ENCODE results near the gene PPP1R14C.

Gene PPP1R14C

DNA sequence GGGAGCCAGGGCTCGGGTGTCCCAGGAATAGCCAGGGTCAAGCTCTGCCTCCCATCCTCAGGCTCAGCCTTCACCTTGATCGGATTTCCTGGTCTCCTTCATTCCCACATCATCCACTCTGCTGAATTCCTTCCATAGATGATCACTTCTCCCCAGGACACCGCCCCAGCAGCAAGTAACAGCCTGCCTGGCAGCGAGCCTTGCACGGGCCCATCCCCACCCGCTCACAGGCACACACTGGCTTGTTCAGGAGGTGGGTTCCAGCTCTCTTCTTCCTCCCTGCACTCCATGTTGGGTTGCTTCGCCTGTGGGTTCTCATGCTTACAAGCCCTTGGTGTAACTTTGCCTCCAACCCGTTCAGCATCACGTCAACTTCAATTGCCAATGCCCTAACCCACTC lies 113.0 kb downstream of the PPP1R14C start:
- H3K27ac ChIP-seq (ENCODE audit: low read length) = no peak overlapping the region
- H3K4me3 ChIP-seq (ENCODE audit: low read depth in 1 of 2, low read length in 2 of 2) = no peak overlapping the region
- H3K36me3 ChIP-seq (ENCODE audit: control insufficient read depth in 1 of 2, insufficient read depth in 2 of 2, low read length in 2 of 2) = no peaks in the 10 kb centered on the region
- no peaks in the 10 kb centered on the region for H3K9me3 ChIP-seq (ENCODE audit: control insufficient read depth in 1 of 2, low read length in 2 of 2)
- no peaks in the 10 kb centered on the region for H3K27me3 ChIP-seq (ENCODE audit: low read depth, low read length)
- no peaks in the 10 kb centered on the region for H3K4me1 ChIP-seq (ENCODE audit: control insufficient read depth in 1 of 2, insufficient read depth in 2 of 2, low read length in 2 of 2)

DNA sequence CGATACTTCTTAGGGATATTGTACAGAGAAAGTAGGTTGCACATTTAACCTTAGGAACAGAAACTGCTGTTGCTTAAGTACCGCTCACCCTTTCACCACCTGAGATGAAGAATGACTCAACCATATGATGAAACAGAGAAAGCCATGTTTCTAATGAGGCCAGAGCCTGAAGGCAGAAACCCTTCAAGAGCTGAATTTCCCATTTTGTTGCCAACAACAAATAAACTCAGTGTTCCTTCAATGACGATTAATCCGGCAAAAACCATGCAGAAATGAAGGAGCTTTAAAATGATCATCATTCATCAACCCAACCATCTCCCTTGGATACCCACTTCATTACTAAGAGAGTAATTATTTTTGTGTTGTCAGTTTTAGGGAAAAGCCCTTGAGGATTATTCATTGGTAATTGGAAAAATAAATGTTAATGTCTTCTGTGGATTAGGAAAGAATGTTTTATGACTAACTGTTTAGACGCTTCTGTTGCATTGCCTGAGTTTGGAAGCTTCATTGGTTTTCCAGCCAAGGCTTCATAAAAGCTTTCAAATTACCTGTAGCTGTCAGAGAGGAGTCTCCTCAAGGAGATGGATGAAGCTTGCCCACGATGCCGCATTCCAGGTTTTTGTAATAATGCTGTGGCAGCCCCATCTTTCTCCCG lies 113.9 kb downstream of the PPP1R14C start:
- Histone ChIP-seq H3K27me3 (ENCODE audit: low read depth, low read length) (no peaks in the 10 kb centered on the region), H3K27ac (ENCODE audit: low read length) (no peak overlapping the region), H3K4me3 (ENCODE audit: low read depth in 1 of 2, low read length in 2 of 2) (no peak overlapping the region)

GRCh38 chr6:150258381-150258780 lies 115.5 kb downstream of the PPP1R14C start:
- no peaks in the 10 kb centered on the region for H3K27me3 ChIP-seq (ENCODE audit: low read depth, low read length)
- H3K36me3 ChIP-seq (ENCODE audit: control insufficient read depth in 1 of 2, insufficient read depth in 2 of 2, low read length in 2 of 2) = no peaks in the 10 kb centered on the region
- no peak overlapping the region for H3K27ac ChIP-seq (ENCODE audit: low read length)
- H3K4me1 ChIP-seq (ENCODE audit: control insufficient read depth in 1 of 2, insufficient read depth in 2 of 2, low read length in 2 of 2) = no peaks in the 10 kb centered on the region
- no peak overlapping the region for H3K4me3 ChIP-seq (ENCODE audit: low read depth in 1 of 2, low read length in 2 of 2)
- H3K9me3 ChIP-seq (ENCODE audit: control insufficient read depth in 1 of 2, low read length in 2 of 2) = no peaks in the 10 kb centered on the region

More for the DNA sequence above, 113.9 kb downstream of the PPP1R14C start:
- Histone ChIP-seq H3K9me3 (ENCODE audit: control insufficient read depth in 1 of 2, low read length in 2 of 2) (no peaks in the 10 kb centered on the region), H3K4me1 (ENCODE audit: control insufficient read depth in 1 of 2, insufficient read depth in 2 of 2, low read length in 2 of 2) (no peaks in the 10 kb centered on the region), H3K36me3 (ENCODE audit: control insufficient read depth in 1 of 2, insufficient read depth in 2 of 2, low read length in 2 of 2) (no peaks in the 10 kb centered on the region)

DNA sequence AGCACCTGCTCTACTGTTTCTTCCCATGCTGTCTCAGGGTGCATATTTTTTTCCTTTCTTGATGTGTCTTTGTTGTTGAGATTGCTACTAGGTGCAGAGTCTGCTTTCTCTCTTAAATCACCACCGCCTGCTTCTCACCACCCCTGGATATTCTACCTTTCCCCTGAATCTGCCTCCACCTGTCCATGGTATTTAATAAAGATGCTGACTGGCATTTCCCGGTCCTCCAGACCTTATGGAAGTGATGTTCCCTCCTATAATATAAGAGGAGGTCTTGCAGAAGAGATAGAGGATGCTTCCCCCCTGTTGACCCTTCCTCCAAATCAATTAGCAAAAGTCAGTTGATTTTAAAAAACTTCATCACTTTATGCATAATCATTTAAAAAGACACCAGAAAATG lies 118.1 kb downstream of the PPP1R14C start:
- H3K27ac ChIP-seq (ENCODE audit: low read length) = no peak overlapping the region
- no peaks in the 10 kb centered on the region for H3K4me1 ChIP-seq (ENCODE audit: control insufficient read depth in 1 of 2, insufficient read depth in 2 of 2, low read length in 2 of 2)
- no peaks in the 10 kb centered on the region for H3K27me3 ChIP-seq (ENCODE audit: low read depth, low read length)
- H3K9me3 ChIP-seq (ENCODE audit: control insufficient read depth in 1 of 2, low read length in 2 of 2) = no peaks in the 10 kb centered on the region
- no peaks in the 10 kb centered on the region for H3K36me3 ChIP-seq (ENCODE audit: control insufficient read depth in 1 of 2, insufficient read depth in 2 of 2, low read length in 2 of 2)
- H3K4me3 ChIP-seq (ENCODE audit: low read depth in 1 of 2, low read length in 2 of 2) = no peak overlapping the region

- no peaks in the 10 kb centered on the region for H3K4me1 ChIP-seq (ENCODE audit: control insufficient read depth in 1 of 2, insufficient read depth in 2 of 2, low read length in 2 of 2)
- no peak overlapping the region for H3K27ac ChIP-seq (ENCODE audit: low read length)
- no peaks in the 10 kb centered on the region for H3K9me3 ChIP-seq (ENCODE audit: control insufficient read depth in 1 of 2, low read length in 2 of 2)
- H3K4me3 ChIP-seq (ENCODE audit: low read depth in 1 of 2, low read length in 2 of 2) = no peak overlapping the region
- H3K27me3 ChIP-seq (ENCODE audit: low read depth, low read length) = no peaks in the 10 kb centered on the region
- no peaks in the 10 kb centered on the region for H3K36me3 ChIP-seq (ENCODE audit: control insufficient read depth in 1 of 2, insufficient read depth in 2 of 2, low read length in 2 of 2)
Observed at GRCh38 chr6:150261997-150262697, 119.3 kb downstream of the PPP1R14C start.

GRCh38 chr6:150263765-150264404 lies 121.0 kb downstream of the PPP1R14C start:
- H3K36me3 ChIP-seq (ENCODE audit: control insufficient read depth in 1 of 2, insufficient read depth in 2 of 2, low read length in 2 of 2) = no peaks in the 10 kb centered on the region
- H3K27me3 ChIP-seq (ENCODE audit: low read depth, low read length) = no peaks in the 10 kb centered on the region
- no peak overlapping the region for H3K4me3 ChIP-seq (ENCODE audit: low read depth in 1 of 2, low read length in 2 of 2)
- no peak overlapping the region for H3K27ac ChIP-seq (ENCODE audit: low read length)
- H3K9me3 ChIP-seq (ENCODE audit: control insufficient read depth in 1 of 2, low read length in 2 of 2) = no peaks in the 10 kb centered on the region
- no peaks in the 10 kb centered on the region for H3K4me1 ChIP-seq (ENCODE audit: control insufficient read depth in 1 of 2, insufficient read depth in 2 of 2, low read length in 2 of 2)

- no peaks in the 10 kb centered on the region for H3K4me1 ChIP-seq (ENCODE audit: control insufficient read depth in 1 of 2, insufficient read depth in 2 of 2, low read length in 2 of 2)
- no peaks in the 10 kb centered on the region for H3K36me3 ChIP-seq (ENCODE audit: control insufficient read depth in 1 of 2, insufficient read depth in 2 of 2, low read length in 2 of 2)
- H3K4me3 ChIP-seq (ENCODE audit: low read depth in 1 of 2, low read length in 2 of 2) = no peak overlapping the region
- H3K27ac ChIP-seq (ENCODE audit: low read length) = no peak overlapping the region
- no peaks in the 10 kb centered on the region for H3K9me3 ChIP-seq (ENCODE audit: control insufficient read depth in 1 of 2, low read length in 2 of 2)
- no peaks in the 10 kb centered on the region for H3K27me3 ChIP-seq (ENCODE audit: low read depth, low read length)
Observed at GRCh38 chr6:150266309-150266708, 123.5 kb downstream of the PPP1R14C start.

DNA sequence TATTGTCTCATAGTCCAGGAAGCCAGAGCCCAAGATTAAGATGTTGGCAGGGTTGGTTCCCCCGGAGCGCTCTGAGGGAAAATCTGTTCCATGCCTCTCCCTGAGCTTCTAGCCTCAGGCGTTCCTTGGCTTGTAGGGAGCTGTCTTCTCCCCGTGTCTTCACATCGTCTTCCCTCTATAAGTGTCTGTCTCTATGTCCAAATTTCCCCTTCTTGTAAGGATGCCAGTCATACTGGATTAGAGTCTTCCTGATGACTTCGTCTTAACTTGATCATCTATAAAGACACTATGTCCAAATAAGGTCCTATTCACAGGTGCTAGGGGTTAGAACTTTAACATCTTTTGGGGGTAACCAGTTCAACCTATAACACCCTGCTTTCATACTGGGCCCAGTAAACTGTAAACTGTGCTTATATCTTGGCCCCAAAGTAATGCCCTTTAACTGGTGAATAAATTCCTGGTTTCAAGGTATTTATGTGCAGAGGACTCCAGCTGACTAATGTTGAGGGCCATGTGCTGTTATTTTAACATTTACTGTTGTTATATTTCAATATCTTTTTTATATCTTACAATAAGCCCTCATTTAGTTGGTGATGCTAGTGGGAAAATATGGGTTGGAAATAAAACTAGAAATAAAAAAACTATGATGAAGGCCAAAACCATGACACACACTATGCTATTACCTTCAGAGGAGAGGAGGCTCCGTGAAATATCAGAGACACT lies 124.3 kb downstream of the PPP1R14C start:
- no peaks in the 10 kb centered on the region for H3K9me3 ChIP-seq (ENCODE audit: control insufficient read depth in 1 of 2, low read length in 2 of 2)
- no peaks in the 10 kb centered on the region for H3K36me3 ChIP-seq (ENCODE audit: control insufficient read depth in 1 of 2, insufficient read depth in 2 of 2, low read length in 2 of 2)
- H3K27ac ChIP-seq (ENCODE audit: low read length) = no peak overlapping the region
- H3K4me1 ChIP-seq (ENCODE audit: control insufficient read depth in 1 of 2, insufficient read depth in 2 of 2, low read length in 2 of 2) = no peaks in the 10 kb centered on the region
- no peaks in the 10 kb centered on the region for H3K27me3 ChIP-seq (ENCODE audit: low read depth, low read length)
- no peak overlapping the region for H3K4me3 ChIP-seq (ENCODE audit: low read depth in 1 of 2, low read length in 2 of 2)

DNA sequence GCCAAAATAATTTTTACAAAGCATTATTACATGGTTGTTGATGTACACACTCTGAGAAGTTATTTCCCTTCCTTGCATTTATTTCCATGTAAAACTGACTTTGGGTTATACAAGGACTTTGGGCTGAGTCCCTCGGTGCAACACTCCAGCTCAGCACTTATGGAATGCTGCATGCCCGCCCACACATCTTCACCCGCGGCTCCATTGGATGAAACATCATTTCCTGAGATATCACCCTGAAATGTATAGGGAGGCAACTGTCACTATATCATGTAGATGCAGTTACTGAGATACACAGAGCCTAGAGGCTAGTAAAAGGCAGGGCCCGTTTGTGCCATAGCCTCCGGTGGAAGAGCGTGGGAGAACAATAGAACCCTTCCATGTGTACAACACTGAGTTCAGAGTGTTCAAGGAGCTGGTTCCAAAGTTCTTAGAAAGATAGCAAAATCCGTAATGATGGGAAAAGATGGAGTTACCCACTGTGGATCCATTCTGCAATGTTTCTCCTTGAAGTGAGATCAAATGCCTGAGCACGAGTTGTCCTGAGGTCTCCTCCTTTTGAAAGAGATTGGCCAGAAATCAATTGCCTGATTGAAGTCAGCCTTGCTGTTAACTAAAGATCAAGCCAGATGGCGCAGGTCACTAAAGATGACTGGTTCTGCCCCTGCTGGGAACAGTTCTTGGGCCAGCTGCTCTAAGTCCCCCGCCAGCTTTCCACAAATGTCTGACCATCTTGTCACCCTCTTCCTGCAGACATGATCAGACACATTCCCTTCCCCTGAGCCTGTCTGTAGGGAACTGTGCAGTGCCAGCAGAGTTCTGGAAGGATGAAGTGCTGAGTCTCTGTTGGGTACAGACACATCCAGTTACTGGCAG lies 125.1 kb downstream of the PPP1R14C start:
- no peak overlapping the region for H3K27ac ChIP-seq (ENCODE audit: low read length)
- H3K36me3 ChIP-seq (ENCODE audit: control insufficient read depth in 1 of 2, insufficient read depth in 2 of 2, low read length in 2 of 2) = no peaks in the 10 kb centered on the region
- H3K27me3 ChIP-seq (ENCODE audit: low read depth, low read length) = no peaks in the 10 kb centered on the region
- no peak overlapping the region for H3K4me3 ChIP-seq (ENCODE audit: low read depth in 1 of 2, low read length in 2 of 2)
- no peaks in the 10 kb centered on the region for H3K9me3 ChIP-seq (ENCODE audit: control insufficient read depth in 1 of 2, low read length in 2 of 2)
- no peaks in the 10 kb centered on the region for H3K4me1 ChIP-seq (ENCODE audit: control insufficient read depth in 1 of 2, insufficient read depth in 2 of 2, low read length in 2 of 2)

DNA sequence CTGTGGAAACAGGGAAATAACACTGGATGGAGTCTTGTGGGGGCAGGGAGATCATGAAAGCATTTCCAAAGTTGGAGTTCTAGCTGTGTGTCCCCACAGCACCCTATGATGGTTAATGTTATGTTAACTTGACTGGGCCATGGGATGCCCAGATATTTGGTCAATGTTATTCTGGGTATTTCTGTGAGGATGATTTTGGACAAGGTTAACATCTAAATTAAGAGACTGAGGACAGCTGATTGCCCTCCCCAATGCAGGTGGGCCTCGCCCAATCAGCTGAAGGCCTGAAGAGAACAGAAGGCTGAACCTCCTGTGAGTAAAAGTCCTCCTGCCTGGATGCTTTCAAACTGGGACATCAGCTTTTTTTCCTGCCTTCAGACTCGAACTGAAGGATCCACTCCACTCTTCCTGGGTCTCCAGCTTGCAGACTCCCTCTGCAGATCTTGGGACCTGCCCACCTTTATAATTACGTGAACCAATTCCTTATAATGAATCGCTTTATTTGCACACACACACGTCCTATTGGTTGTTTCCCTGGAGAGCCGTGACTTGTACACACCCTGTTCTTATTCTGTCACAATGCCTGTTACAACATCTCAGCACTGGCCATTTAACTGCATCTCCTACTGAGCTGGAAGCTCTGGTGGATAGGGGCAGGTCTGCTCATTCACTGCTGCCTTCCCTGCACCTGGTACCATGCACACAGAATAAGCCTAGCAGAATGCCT lies 126.4 kb downstream of the PPP1R14C start:
- no peaks in the 10 kb centered on the region for H3K4me1 ChIP-seq (ENCODE audit: control insufficient read depth in 1 of 2, insufficient read depth in 2 of 2, low read length in 2 of 2)
- no peak overlapping the region for H3K27ac ChIP-seq (ENCODE audit: low read length)
- no peaks in the 10 kb centered on the region for H3K27me3 ChIP-seq (ENCODE audit: low read depth, low read length)

More for the DNA sequence above, 126.4 kb downstream of the PPP1R14C start:
- Histone ChIP-seq H3K9me3 (ENCODE audit: control insufficient read depth in 1 of 2, low read length in 2 of 2) (no peaks in the 10 kb centered on the region), H3K4me3 (ENCODE audit: low read depth in 1 of 2, low read length in 2 of 2) (no peak overlapping the region), H3K36me3 (ENCODE audit: control insufficient read depth in 1 of 2, insufficient read depth in 2 of 2, low read length in 2 of 2) (no peaks in the 10 kb centered on the region)
